B cell (primary cell): ENCODE data around the gene ISM1. TPM values are rescaled to one million over a fixed set of nuclear protein-coding genes. Genes with fewer than 3 reads are reported as not detected.
"Not testable (repeated sequence)": the region's sequence is repeated elsewhere in the genome, so short reads cannot be mapped to it uniquely, and the experiment has no call there.

Experiments used
- ATAC-seq: fragments of 200-7000 bp; cut with Tn5 transposase; one replicate; pipeline ENCODE4 v1.10.0; 2021; ENCODE audit warnings: low read depth, mild to moderate bottlenecking, moderate number of reproducible peaks, moderate library complexity
- CTCF ChIA-PET: fragments of 350-600 bp; sonication (Branson Sonifier 250); formaldehyde crosslinking; loops from one replicate; lab custom pipeline; 2021; ENCODE audit warnings: antibody characterized with exemption, inconsistent platforms; lab: Charles Lee
- POLR2A ChIA-PET: fragments of 350-600 bp; sonication (Branson Sonifier 250); formaldehyde crosslinking; loops from one replicate; lab custom pipeline; 2021; ENCODE audit warnings: antibody characterized with exemption; lab: Charles Lee
- DNase-seq: peaks from one replicate; pipeline ENCODE4 v3.0.0; 2013
- H2AFZ ChIP-seq: 2 replicates; pipeline ENCODE4 v1.6.1; 2012; ENCODE audit warnings: mild to moderate bottlenecking, low read depth, low read length; ENCODE audit not compliant: insufficient read depth, poor library complexity, severe bottlenecking
- H3K27ac ChIP-seq, 2 donors: 1 replicate in 1 of 2; 2 replicates in 1 of 2; pipeline ENCODE4 v1.5.1; 2012 to 2013; ENCODE audit warnings: low read length in 2 of 2, mild to moderate bottlenecking in 2 of 2, moderate library complexity in 1 of 2
- H3K27me3 ChIP-seq, 4 experiments: fragments of 200-600 bp in 1 of 4; sonication (generic) in 1 of 4; replicated peaks in 1 of 4; 1 replicate in 2 of 4; 2 replicates in 2 of 4; pipeline versions ENCODE4 v1.6.1 to v1.7.0; 2013 to 2016; ENCODE audit warnings: low read length in 3 of 4, mild to moderate bottlenecking in 2 of 4, mixed read lengths in 1 of 4, moderate library complexity in 1 of 4; ENCODE audit not compliant: insufficient read depth in 4 of 4, control insufficient read depth in 3 of 4; ENCODE audit errors: control extremely low read depth in 1 of 4
- H3K36me3 ChIP-seq, 2 experiments: replicated peaks in 1 of 2; 1 replicate in 1 of 2; 2 replicates in 1 of 2; pipeline versions ENCODE4 v1.6.1 to v1.7.1; 2013; ENCODE audit warnings: low read length in 1 of 2; ENCODE audit not compliant: insufficient read depth in 2 of 2, control insufficient read depth in 1 of 2; ENCODE audit errors: control extremely low read depth in 1 of 2, extremely low read depth in 1 of 2
- H3K4me1 ChIP-seq, 2 donors: fragments of 200-600 bp in 1 of 2; sonication (generic) in 1 of 2; 1 replicate in 1 of 2; 2 replicates in 1 of 2; pipeline versions ENCODE4 v1.5.1 to v1.6.1; 2013 to 2017; ENCODE audit warnings: low read length in 2 of 2; ENCODE audit not compliant: control insufficient read depth in 2 of 2, insufficient read depth in 2 of 2
- H3K4me2 ChIP-seq: replicated peaks from 2 replicates; pipeline ENCODE3; 2012; ENCODE audit warnings: mild to moderate bottlenecking, low read depth, low read length; ENCODE audit not compliant: poor library complexity, severe bottlenecking
- H3K4me3 ChIP-seq, 5 experiments: fragments of 200-600 bp in 1 of 5; sonication (generic) in 1 of 5; 1 replicate in 3 of 5; 2 replicates in 2 of 5; pipeline versions ENCODE4 v1.5.1 to v1.7.0; 2011 to 2016; ENCODE audit warnings: low read length in 4 of 5, mild to moderate bottlenecking in 4 of 5, low read depth in 2 of 5, control low read depth in 1 of 5, moderate library complexity in 1 of 5; ENCODE audit not compliant: insufficient read depth in 1 of 5; ENCODE audit errors: control extremely low read depth in 1 of 5, extremely low read depth in 1 of 5
- H3K79me2 ChIP-seq: fragments of 200-600 bp; sonication (generic); one replicate; pipeline ENCODE4 v1.6.0; 2016; ENCODE audit warnings: low read length; ENCODE audit not compliant: control insufficient read depth, insufficient read depth
- H3K9ac ChIP-seq: fragments of 200-600 bp; sonication (generic); 2 replicates; pipeline ENCODE4 v1.6.1; 2017; ENCODE audit warnings: mild to moderate bottlenecking, low read length, moderate library complexity
- H3K9me3 ChIP-seq, 3 donors: one replicate each; pipeline versions ENCODE4 v1.6.1 to v1.7.1; 2013; ENCODE audit warnings: low read length in 2 of 3; ENCODE audit not compliant: control insufficient read depth in 2 of 3, insufficient read depth in 1 of 3; ENCODE audit errors: control extremely low read depth in 1 of 3
- H4K20me1 ChIP-seq: 2 replicates; pipeline ENCODE4 v1.6.0; 2012; ENCODE audit warnings: mild to moderate bottlenecking, low read length; ENCODE audit not compliant: insufficient read depth, control insufficient read depth, poor library complexity, severe bottlenecking
- H3K27ac Mint-ChIP-seq: one replicate; pipeline ENCODE4 v1.8.0; 2021; ENCODE audit warnings: mixed read lengths
- H3K27me3 Mint-ChIP-seq: one replicate; pipeline ENCODE4 v1.8.0; 2021; ENCODE audit warnings: mixed read lengths
- H3K4me1 Mint-ChIP-seq: one replicate; pipeline ENCODE4 v1.8.0; 2021; ENCODE audit warnings: mixed read lengths
- H3K4me3 Mint-ChIP-seq: one replicate; pipeline ENCODE4 v1.8.0; 2021; ENCODE audit warnings: mixed read lengths
- H3K9me3 Mint-ChIP-seq: one replicate; pipeline ENCODE4 v1.8.0; 2022; ENCODE audit warnings: mixed read lengths; ENCODE audit not compliant: insufficient read depth
- CTCF ChIP-seq: fragments of 200-600 bp; IDR thresholded peaks from one replicate; pipeline ENCODE4 v1.8.0; 2022; ENCODE audit warnings: antibody characterized with exemption, mild to moderate bottlenecking
- EZH2 ChIP-seq: IDR thresholded peaks from 2 replicates; pipeline ENCODE4 v1.6.1; 2012; ENCODE audit warnings: borderline replicate concordance, low read depth, mild to moderate bottlenecking, moderate library complexity, low read length; ENCODE audit not compliant: insufficient read depth, poor library complexity, severe bottlenecking
- WGBS: methylation state at CpG from one replicate; pipeline ENCODE4 v1.1.5; 2013; ENCODE audit warnings: missing lambda C conversion rate; ENCODE audit not compliant: insufficient coverage; 5-methylcytosine and 5-hydroxymethylcytosine counted together
- intact Hi-C: fragments of 100-400 bp; cut with micrococcal nuclease; formaldehyde crosslinking; loops from one replicate; pipeline ENCODE4 v1.10.0; 2022
- polyA plus RNA-seq: library from polyadenylated mRNA; depleted of rRNA; stranded (reverse); fragments of >200 nt; gene quantifications from 2 replicates; pipeline ENCODE4 v1.2.3, GENCODE V29; 2012
- total RNA-seq, 2 donors: library from RNA; stranded (reverse); fragments of 120-200 nt in 1 of 2; gene quantifications; 1 replicate in 1 of 2; 2 replicates in 1 of 2; pipeline versions ENCODE4 v1.2.3 to v1.2.4, GENCODE V29; 2013 to 2022

The ISM1 gene
- total and polyA plus RNA-seq, 2 donors (not counting 1 experiment from before 2014, with no cell fraction given), result not detected

DNA sequence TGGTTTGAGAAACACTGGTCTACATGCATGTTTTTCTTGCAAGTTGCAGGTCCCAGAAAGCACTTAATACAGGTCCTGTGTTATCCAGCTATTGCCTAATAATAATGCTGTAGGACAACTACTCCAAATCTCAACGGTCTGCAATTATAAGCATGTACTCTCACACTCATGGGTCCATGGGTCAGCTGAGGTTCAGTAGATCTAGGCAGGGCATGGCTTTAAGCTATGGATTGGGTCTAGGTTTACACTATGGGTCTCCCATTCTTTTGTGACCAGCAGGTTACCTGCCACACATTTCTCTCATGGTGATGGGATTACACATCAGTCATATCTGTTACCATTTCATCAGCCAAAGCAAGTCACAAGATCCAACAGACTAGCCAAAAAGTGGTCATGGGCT, 13.9 kb downstream of the ISM1 start:
- H3K4me3 Mint-ChIP-seq, result no peak overlapping the region
- Histone ChIP-seq H3K27me3 (no peaks in the 10 kb centered on the region), H2AFZ (no peak overlapping the region), H3K9ac (no peak overlapping the region), H3K4me2 (no peak overlapping the region), H3K9me3 (peaks cover 0 to 2% (median 0%) of the 10 kb centered on the region in 3 donors), H3K79me2 (no peaks in the 10 kb centered on the region), H4K20me1 (no peaks in the 10 kb centered on the region), H3K27ac (no peak overlapping the region), H3K4me3 (no peak overlapping the region), H3K4me1 (no peaks in the 10 kb centered on the region), H3K36me3 (no peaks in the 10 kb centered on the region)
- no peaks in the 10 kb centered on the region for H3K4me1 Mint-ChIP-seq
- intact Hi-C loops, result no loop called here
- no peak for ATAC-seq
- H3K27me3 Mint-ChIP-seq, result peaks cover 23% of the 10 kb centered on the region
- CTCF ChIA-PET, result interaction anchor here (0.5 kb wide), 1 partner anchor 9 kb away, joined by 3 read pairs; no protein-coding TSS in a partner anchor
- TF ChIP-seq EZH2, result no peak
- TF ChIP-seq CTCF, result no peak
- H3K9me3 Mint-ChIP-seq, result no peaks in the 10 kb centered on the region
- no peak for DNase-seq
- no peak overlapping the region for H3K27ac Mint-ChIP-seq
- no CpG with 5 or more reads among the region's 1 CpG for WGBS
- POLR2A ChIA-PET, result no interaction called here

DNA sequence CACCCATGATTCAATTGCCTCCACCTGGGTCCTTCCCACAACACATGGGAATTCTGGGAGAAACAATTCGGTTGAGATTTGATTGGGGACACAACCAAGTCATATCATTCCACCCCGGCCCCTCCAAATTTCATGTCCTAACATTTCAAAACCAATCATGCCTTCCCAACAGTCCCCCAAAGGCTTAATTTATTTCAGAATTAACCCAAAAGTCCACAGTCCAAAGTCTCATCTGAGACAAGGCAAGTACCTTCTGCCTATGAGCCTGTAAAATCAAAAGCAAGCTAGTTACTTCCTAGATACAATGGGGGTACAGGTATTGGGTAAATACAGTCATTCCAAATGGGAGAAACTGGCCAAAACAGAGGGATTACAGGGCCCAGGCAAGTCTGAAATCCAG, 15.3 kb downstream of the ISM1 start:
- POLR2A ChIA-PET, H4K20me1 ChIP-seq, H3K36me3 ChIP-seq, DNase-seq, H3K4me1 ChIP-seq, ATAC-seq, H3K4me3 ChIP-seq, H3K79me2 ChIP-seq, H3K27ac Mint-ChIP-seq, H3K9me3 ChIP-seq, H3K4me1 Mint-ChIP-seq, intact Hi-C loops, CTCF ChIA-PET, H3K27ac ChIP-seq, H3K4me2 ChIP-seq, H2AFZ ChIP-seq, H3K9me3 Mint-ChIP-seq, H3K4me3 Mint-ChIP-seq, H3K9ac ChIP-seq, H3K27me3 ChIP-seq: not testable (repeated sequence)
- H3K27me3 Mint-ChIP-seq, result peaks cover 22% of the 10 kb centered on the region
- WGBS, result no CpG with 5 or more reads among the region's 2 CpGs
